ENCODE measurements around the gene CAVIN3.

CAVIN3 gene

GRCh38 chr11:6273188-6273587, 47.1 kb downstream of the CAVIN3 start:
- Histone ChIP-seq H3K4me3 (ENCODE audit: insufficient read depth, low read depth, low read length, poor library complexity, severe bottlenecking) (no peak overlapping the region), H3K9me3 (ENCODE audit: control insufficient read depth, low read length) (no peaks in the 10 kb centered on the region), H3K36me3 (ENCODE audit: control insufficient read depth, insufficient read depth, low read length) (no peaks in the 10 kb centered on the region), H3K27me3 (replicated peaks; ENCODE audit: control insufficient read depth, insufficient read depth, low read length, poor library complexity, severe bottlenecking) (no peaks in the 10 kb centered on the region), H3K27ac (ENCODE audit: insufficient read depth, low read length, poor library complexity, severe bottlenecking) (no peak overlapping the region), H3K4me1 (ENCODE audit: control insufficient read depth, insufficient read depth, low read length, poor library complexity, severe bottlenecking) (no peaks in the 10 kb centered on the region)
- no peak for DNase-seq

DNA sequence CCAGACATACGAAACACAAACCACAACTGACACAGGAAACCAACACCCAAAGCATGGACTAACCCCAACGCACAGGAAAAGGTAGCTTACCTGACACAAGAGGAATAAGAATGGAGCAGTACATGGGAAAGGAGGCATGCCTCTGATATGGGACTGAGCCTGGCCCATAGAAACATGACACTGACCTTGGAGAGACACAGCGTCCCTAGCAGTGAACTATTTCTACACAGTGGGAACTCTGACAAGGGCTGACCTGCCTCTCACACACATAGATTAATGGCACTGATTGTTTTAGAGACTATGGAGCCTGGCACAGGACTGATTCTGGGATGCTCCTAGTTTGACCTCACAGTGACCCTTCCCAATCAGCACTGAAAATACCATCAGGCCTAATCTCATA, 48.7 kb downstream of the CAVIN3 start:
- Histone ChIP-seq H3K4me1 (ENCODE audit: control insufficient read depth, insufficient read depth, low read length, poor library complexity, severe bottlenecking) (no peaks in the 10 kb centered on the region), H3K9me3 (ENCODE audit: control insufficient read depth, low read length) (no peaks in the 10 kb centered on the region), H3K36me3 (ENCODE audit: control insufficient read depth, insufficient read depth, low read length) (no peaks in the 10 kb centered on the region), H3K4me3 (ENCODE audit: insufficient read depth, low read depth, low read length, poor library complexity, severe bottlenecking) (no peak overlapping the region), H3K27ac (ENCODE audit: insufficient read depth, low read length, poor library complexity, severe bottlenecking) (no peak overlapping the region), H3K27me3 (replicated peaks; ENCODE audit: control insufficient read depth, insufficient read depth, low read length, poor library complexity, severe bottlenecking) (no peaks in the 10 kb centered on the region)
- DNase-seq = no peak

DNA sequence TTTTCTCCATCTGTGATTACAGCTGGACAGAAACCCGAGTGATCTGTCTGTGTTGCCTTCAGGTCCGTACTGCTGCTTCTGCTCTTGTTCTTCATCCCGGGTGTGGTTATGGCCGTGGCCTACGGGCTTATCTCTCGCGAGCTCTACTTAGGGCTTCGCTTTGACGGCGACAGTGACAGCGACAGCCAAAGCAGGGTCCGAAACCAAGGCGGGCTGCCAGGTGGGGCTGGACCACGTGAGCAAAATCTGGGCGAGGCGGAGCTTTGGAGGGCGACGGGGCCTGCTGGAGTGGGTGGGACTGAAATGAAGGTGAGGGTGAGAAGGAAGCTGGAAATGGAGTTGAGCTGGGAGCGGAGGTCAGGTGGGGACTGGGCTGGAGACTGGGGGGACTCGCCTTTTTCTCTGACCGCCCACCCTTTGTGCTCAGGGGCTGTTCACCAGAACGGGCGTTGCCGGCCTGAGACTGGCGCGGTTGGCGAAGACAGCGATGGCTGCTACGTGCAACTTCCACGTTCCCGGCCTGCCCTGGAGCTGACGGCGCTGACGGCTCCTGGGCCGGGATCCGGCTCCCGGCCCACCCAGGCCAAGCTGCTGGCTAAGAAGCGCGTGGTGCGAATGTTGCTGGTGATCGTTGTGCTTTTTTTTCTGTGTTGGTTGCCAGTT, 49.6 kb downstream of the CAVIN3 start:
- Histone ChIP-seq H3K4me3 (ENCODE audit: insufficient read depth, low read depth, low read length, poor library complexity, severe bottlenecking) (no peak overlapping the region), H3K27me3 (replicated peaks; ENCODE audit: control insufficient read depth, insufficient read depth, low read length, poor library complexity, severe bottlenecking) (no peaks in the 10 kb centered on the region), H3K9me3 (ENCODE audit: control insufficient read depth, low read length) (no peaks in the 10 kb centered on the region), H3K27ac (ENCODE audit: insufficient read depth, low read length, poor library complexity, severe bottlenecking) (no peak overlapping the region), H3K36me3 (ENCODE audit: control insufficient read depth, insufficient read depth, low read length) (no peaks in the 10 kb centered on the region), H3K4me1 (ENCODE audit: control insufficient read depth, insufficient read depth, low read length, poor library complexity, severe bottlenecking) (no peaks in the 10 kb centered on the region)
- DNase-seq = no peak

DNA sequence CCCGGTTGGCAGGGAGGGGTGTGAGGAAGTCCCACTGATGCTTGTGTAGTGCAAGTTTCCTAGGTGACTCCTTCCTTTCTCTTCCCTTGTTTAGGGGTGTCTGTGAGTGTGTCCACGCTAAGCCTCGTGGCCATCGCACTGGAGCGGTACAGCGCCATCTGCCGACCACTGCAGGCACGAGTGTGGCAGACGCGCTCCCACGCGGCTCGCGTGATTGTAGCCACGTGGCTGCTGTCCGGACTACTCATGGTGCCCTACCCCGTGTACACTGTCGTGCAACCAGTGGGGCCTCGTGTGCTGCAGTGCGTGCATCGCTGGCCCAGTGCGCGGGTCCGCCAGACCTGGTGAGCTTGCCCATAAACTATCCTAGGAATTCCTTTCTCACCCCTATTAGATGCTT, 50.3 kb downstream of the CAVIN3 start:
- Histone ChIP-seq H3K27ac (ENCODE audit: insufficient read depth, low read length, poor library complexity, severe bottlenecking) (no peak overlapping the region), H3K36me3 (ENCODE audit: control insufficient read depth, insufficient read depth, low read length) (no peaks in the 10 kb centered on the region), H3K4me3 (ENCODE audit: insufficient read depth, low read depth, low read length, poor library complexity, severe bottlenecking) (no peak overlapping the region), H3K9me3 (ENCODE audit: control insufficient read depth, low read length) (no peaks in the 10 kb centered on the region), H3K4me1 (ENCODE audit: control insufficient read depth, insufficient read depth, low read length, poor library complexity, severe bottlenecking) (no peaks in the 10 kb centered on the region), H3K27me3 (replicated peaks; ENCODE audit: control insufficient read depth, insufficient read depth, low read length, poor library complexity, severe bottlenecking) (no peaks in the 10 kb centered on the region)
- DNase-seq = no peak
